ENCODE measurements around the gene OR51Q1. TPM values are rescaled to one million over a fixed set of nuclear protein-coding genes. Genes with fewer than 3 reads are reported as not detected.
A peak's percentile ranks its signal among the peaks of the same experiment; 100 is the strongest.

The OR51Q1 gene, protein sequence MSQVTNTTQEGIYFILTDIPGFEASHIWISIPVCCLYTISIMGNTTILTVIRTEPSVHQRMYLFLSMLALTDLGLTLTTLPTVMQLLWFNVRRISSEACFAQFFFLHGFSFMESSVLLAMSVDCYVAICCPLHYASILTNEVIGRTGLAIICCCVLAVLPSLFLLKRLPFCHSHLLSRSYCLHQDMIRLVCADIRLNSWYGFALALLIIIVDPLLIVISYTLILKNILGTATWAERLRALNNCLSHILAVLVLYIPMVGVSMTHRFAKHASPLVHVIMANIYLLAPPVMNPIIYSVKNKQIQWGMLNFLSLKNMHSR
- total RNA-seq, result not detected

DNA sequence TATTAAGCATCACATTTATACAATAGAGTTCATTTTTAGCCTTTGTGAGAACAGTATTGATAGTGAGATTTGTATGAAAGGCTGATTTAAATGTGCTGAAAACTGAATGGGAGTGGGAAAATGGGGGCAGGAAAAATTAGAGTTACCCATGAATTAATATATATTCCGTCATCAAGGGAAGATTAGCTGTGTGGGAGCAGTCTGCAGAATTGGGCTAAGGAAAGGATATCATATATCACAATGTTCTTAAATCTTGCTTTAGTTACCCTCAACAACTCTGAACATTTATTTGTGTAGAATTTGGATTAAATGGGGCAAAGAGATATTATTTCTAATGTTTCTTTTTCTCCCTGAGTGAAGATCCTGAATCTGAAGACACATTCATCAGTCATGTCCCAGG lies at the start of gene OR51Q1:
OR51Q1 (plus strand) TSS at position 301 of the 400 bp plus-strand sequence; CDS start at position 391, 90 bp downstream.
- DNase-seq, result no peak
- Histone ChIP-seq H3K27me3 (no peaks in the 10 kb centered on the region), H3K4me3 (no peak within 1 kb of the TSS), H3K27ac (no peak within 1 kb of the TSS), H3K9me3 (no peaks in the 10 kb centered on the region), H3K36me3 (no peaks in the 10 kb centered on the region), H3K4me1 (no peaks in the 10 kb centered on the region)
- intact Hi-C loops (cut with DNase I; ENCODE audit: low total_unique reads) (no loop called here), in situ Hi-C loops (cut with MboI; ENCODE audit: low sequenced_read_pairs in 4 of 4) (no loop called here)
- ATAC-seq, result no peak
- TF ChIP-seq POLR2A (IDR thresholded peaks at IDR 0.05), result no peak
- TF ChIP-seq, protein P1, sequence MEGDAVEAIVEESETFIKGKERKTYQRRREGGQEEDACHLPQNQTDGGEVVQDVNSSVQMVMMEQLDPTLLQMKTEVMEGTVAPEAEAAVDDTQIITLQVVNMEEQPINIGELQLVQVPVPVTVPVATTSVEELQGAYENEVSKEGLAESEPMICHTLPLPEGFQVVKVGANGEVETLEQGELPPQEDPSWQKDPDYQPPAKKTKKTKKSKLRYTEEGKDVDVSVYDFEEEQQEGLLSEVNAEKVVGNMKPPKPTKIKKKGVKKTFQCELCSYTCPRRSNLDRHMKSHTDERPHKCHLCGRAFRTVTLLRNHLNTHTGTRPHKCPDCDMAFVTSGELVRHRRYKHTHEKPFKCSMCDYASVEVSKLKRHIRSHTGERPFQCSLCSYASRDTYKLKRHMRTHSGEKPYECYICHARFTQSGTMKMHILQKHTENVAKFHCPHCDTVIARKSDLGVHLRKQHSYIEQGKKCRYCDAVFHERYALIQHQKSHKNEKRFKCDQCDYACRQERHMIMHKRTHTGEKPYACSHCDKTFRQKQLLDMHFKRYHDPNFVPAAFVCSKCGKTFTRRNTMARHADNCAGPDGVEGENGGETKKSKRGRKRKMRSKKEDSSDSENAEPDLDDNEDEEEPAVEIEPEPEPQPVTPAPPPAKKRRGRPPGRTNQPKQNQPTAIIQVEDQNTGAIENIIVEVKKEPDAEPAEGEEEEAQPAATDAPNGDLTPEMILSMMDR (IDR thresholded peaks at IDR 0.05 in 4 of 5, conservative IDR thresholded peaks at IDR 0.05 in 1 of 5), result no peak

DNA sequence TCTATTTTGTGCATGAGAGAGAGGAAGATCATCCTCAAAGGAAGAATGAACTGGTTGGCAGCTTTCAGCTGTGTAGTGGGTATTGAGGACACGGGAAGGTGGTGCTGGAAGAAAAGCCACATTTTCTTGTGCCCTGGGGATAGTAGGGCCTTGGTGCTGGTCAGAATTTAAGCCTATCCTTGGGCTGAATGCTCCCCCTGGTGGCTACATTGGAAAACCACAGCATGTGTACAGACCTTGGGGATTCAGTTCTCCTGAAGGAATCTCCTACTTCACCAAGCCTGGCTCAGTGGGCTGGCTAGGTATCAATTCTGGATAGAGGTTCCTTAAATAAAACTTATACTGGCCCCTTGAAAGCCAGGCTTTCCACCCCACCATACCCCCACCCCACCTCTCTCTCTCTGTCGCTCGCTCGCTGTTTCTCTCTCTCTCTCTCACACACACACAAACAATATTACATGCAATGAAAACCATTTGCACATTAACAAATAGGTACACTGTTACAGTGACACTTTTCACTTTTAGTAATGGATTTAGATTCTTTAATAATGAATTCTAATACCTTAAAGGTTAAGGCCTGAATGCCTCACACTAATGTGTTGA lies 41.1 kb upstream of the OR51Q1 start:
- no peak for DNase-seq
- no peaks in the 10 kb centered on the region for H3K4me1 ChIP-seq
- no peaks in the 10 kb centered on the region for H3K27me3 ChIP-seq
- no peak overlapping the region for H3K4me3 ChIP-seq
- ATAC-seq, result no peak
- no peak overlapping the region for H3K27ac ChIP-seq
- TF ChIP-seq, protein P1 (IDR thresholded peaks at IDR 0.05 in 4 of 5, conservative IDR thresholded peaks at IDR 0.05 in 1 of 5), result peak in 2 of 5 experiments; percentile 24 to 30
- no peak for TF ChIP-seq POLR2A (IDR thresholded peaks at IDR 0.05)
- no peaks in the 10 kb centered on the region for H3K36me3 ChIP-seq
- H3K9me3 ChIP-seq, result no peaks in the 10 kb centered on the region
- intact Hi-C loops (cut with DNase I; ENCODE audit: low total_unique reads), result no loop called here
- in situ Hi-C loops (cut with MboI; ENCODE audit: low sequenced_read_pairs in 4 of 4), result no loop called here

DNA sequence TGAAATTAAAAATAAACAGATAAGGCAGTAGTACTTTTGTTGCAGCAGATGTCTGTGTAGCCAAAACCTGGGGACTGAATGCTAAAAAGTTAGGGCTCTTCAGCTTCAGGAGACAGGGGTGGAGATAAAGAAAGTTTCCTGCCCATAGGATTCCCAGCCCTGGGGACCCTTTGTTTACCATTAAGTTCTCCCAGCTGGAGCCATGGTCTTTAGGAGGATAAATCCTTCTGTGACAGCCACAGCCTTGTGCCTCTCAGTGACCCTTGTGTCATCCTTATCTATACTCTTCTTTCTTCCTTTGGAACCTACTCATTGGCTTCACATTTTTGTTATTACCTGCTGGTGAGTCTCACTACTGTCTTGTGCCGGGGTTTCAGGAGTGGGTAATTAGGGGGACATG lies 38.3 kb upstream of the OR51Q1 start, which contains the start of gene OR51M1:
OR51M1 (plus strand) TSS at position 237 of the 400 bp plus-strand sequence. CDS start 5,587 bp downstream, outside the sequence.
- Histone ChIP-seq H3K27ac (no peak within 1 kb of the TSS), H3K9me3 (no peaks in the 10 kb centered on the region), H3K4me1 (no peaks in the 10 kb centered on the region), H3K36me3 (no peaks in the 10 kb centered on the region), H3K4me3 (no peak within 1 kb of the TSS), H3K27me3 (no peaks in the 10 kb centered on the region)
- TF ChIP-seq POLR2A (IDR thresholded peaks at IDR 0.05), result no peak
- in situ Hi-C loops (cut with MboI; ENCODE audit: low sequenced_read_pairs in 4 of 4), result no loop called here
- no peak for ATAC-seq
- DNase-seq, result no peak
- intact Hi-C loops (cut with DNase I; ENCODE audit: low total_unique reads), result no loop called here

DNA sequence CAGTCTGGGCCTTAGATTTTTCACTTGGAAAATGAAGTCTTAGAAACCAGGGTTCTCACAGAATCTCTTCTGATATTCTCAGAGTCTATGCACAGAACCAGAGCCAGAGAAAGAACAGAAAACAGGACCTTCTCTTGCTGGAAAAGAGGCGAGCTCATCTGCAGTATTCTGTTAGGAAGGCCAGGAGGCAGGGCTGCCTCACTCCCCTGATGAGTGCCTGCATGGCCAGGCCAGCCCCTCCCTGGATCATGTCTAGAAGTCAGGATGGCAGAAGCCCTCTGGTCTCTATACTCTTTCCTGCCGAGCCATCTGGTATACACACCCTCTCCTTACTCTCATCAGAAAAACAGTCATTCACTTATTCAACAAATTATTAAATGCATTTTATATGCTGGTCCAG lies 37.6 kb upstream of the OR51Q1 start:
- ATAC-seq, result no peak
- H3K36me3 ChIP-seq, result no peaks in the 10 kb centered on the region
- H3K4me1 ChIP-seq, result no peaks in the 10 kb centered on the region
- in situ Hi-C loops (cut with MboI; ENCODE audit: low sequenced_read_pairs in 4 of 4), result no loop called here
- no peaks in the 10 kb centered on the region for H3K9me3 ChIP-seq
- no peaks in the 10 kb centered on the region for H3K27me3 ChIP-seq
- no peak for DNase-seq
- intact Hi-C loops (cut with DNase I; ENCODE audit: low total_unique reads), result no loop called here
- no peak overlapping the region for H3K27ac ChIP-seq
- TF ChIP-seq POLR2A (IDR thresholded peaks at IDR 0.05), result no peak
- TF ChIP-seq, protein P1 (IDR thresholded peaks at IDR 0.05 in 4 of 5, conservative IDR thresholded peaks at IDR 0.05 in 1 of 5), result no peak
- H3K4me3 ChIP-seq, result no peak overlapping the region

DNA sequence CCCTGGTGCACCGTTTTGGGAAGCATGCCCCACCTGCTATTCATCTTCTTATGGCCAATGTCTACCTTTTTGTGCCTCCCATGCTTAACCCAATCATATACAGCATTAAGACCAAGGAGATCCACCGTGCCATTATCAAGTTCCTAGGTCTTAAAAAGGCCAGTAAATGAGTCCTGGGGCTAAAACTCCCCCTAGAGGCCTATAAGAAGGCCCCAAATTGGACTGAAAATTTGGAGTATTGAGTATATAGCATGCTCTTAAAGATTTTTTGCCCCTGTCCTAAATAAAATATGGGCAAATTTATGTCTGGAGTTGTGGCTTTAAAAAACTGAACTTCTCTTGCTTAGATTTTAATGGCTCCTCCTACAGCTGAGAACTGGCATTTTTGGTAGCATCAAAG lies 31.7 kb upstream of the OR51Q1 start:
- DNase-seq (no peak), ATAC-seq (no peak)
- Histone ChIP-seq H3K9me3 (no peaks in the 10 kb centered on the region), H3K4me3 (no peak overlapping the region), H3K27ac (no peak overlapping the region), H3K4me1 (no peaks in the 10 kb centered on the region), H3K36me3 (no peaks in the 10 kb centered on the region), H3K27me3 (no peaks in the 10 kb centered on the region)
- in situ Hi-C loops (cut with MboI; ENCODE audit: low sequenced_read_pairs in 4 of 4), result no loop called here
- TF ChIP-seq, protein P1 (IDR thresholded peaks at IDR 0.05 in 4 of 5, conservative IDR thresholded peaks at IDR 0.05 in 1 of 5), result no peak
- TF ChIP-seq POLR2A (IDR thresholded peaks at IDR 0.05), result no peak
- intact Hi-C loops (cut with DNase I; ENCODE audit: low total_unique reads), result no loop called here

Measured in gastrocnemius medialis (tissue), 4 donors.